Measurements from ENCODE around the gene OR52M1.
A peak's percentile ranks its signal among the peaks of the same experiment; 100 is the strongest.
"Not testable (repeated sequence)": the region's sequence is repeated elsewhere in the genome, so short reads cannot be mapped to it uniquely, and the experiment has no call there.

OR52M1 gene, protein sequence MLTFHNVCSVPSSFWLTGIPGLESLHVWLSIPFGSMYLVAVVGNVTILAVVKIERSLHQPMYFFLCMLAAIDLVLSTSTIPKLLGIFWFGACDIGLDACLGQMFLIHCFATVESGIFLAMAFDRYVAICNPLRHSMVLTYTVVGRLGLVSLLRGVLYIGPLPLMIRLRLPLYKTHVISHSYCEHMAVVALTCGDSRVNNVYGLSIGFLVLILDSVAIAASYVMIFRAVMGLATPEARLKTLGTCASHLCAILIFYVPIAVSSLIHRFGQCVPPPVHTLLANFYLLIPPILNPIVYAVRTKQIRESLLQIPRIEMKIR

DNA sequence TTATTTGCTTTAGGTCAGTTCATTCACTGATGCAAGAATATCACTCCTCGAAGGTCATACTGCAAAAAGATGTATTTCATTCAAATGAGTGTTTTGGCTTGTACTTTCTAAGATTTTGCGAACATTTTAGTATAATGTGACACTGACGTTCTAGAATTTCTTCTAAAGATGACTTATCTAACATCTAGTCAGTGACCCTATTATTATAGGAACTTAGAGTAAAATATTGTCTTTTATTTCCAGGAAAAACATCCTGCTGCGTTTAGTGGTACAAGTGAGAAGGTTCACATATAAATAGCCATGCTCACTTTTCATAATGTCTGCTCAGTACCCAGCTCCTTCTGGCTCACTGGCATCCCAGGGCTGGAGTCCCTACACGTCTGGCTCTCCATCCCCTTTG is at the start of gene OR52M1:
Gene OR52M1 (plus strand): TSS at position 301 of the 400 bp plus-strand sequence. CDS start 0 bp downstream, at position 301.
- DNase-seq (ENCODE audit: low spot score), result no peak

DNA sequence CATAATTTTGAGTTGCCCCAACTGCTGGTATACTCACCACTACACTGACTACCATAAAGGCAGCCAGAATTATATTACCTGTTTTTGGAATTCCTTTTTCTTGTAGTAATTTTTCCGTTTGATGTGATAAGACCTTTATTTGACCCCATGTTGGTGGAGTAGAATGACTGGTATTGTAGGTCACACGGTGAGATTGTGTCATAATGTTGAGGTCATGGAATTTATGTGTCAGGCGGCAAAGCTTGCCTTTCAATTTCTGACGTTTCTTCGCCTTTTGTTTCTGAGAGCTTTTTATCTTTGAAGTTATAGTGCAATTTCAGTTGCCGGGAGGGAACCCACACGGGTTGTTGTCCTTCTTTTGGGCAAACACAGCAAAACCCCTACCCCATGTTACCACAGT is 49.5 kb upstream of the OR52M1 start:
- DNase-seq (ENCODE audit: low spot score), result peak; percentile 17

DNA sequence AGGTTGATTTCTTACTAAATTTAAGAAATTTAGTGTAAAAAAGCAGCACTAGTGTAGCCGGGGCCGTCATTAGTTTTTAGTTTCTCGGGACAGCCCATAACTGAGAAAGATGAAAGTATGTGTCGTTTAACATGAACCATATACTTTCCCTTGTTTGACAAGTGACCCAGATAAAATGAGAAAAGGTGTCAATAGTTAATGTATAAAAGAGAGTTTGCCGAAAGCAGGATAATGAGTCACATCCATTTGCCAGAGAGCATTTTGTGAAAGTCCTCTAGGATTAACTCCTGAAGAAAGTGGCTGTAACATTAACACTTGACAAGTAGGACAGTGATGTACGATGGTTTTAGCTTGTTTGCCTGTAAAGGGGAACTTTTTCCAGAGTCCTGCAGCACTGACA is 49.0 kb upstream of the OR52M1 start:
- DNase-seq (ENCODE audit: low spot score), result no peak

DNA sequence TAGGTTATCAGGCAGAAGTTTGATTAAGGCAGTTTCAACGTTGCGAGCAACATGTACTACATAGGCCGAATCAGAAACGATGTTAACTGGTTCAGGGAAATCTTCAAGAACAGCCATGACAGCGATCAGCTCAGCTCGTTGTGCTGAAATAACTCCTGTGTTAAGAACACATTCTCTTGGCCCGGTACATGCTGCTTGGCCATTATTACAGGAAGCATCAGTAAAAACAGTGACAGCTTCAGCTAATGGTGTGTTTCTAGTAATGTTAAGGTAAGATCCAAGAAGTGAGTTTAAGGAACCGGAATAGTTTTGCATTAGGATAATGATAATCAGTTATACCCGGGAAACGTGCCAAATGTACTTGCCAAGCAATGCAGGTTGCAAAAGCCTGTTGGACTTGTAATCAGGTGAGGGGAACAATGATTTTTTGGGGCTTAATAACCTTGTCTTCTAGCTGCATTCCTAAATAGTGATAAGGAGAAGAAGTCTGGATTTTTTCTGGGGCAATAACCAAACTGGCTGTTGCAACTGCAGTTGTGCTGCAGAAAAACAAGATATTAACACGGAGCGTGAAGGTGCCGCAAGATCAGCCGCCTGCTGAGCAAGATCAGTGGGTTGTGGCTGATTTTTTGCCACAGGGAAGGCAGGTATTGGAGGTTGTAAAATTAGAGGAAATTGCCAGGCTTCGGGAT is 48.3 kb upstream of the OR52M1 start:
- no peak for DNase-seq (ENCODE audit: low spot score)

DNA sequence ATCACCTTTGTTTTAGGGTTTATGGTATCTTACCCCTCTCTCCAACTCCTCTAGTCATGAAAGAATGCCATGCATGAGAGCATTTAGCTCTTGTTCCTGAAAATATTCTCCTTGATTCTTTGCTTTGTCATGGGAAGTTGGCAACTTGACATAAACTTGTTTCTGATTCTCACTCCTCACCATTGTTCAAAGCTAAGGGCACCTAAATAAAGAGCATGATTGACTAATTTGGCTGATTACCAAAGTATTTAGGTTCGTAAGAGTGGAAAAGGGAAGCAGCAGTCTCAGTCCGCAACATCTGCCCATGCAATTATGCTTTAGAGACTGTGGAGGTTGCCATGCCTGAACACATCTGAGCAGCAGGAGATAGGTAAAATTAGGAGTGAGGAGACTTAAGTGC is 36.1 kb upstream of the OR52M1 start:
- DNase-seq (ENCODE audit: low spot score), result no peak

DNA sequence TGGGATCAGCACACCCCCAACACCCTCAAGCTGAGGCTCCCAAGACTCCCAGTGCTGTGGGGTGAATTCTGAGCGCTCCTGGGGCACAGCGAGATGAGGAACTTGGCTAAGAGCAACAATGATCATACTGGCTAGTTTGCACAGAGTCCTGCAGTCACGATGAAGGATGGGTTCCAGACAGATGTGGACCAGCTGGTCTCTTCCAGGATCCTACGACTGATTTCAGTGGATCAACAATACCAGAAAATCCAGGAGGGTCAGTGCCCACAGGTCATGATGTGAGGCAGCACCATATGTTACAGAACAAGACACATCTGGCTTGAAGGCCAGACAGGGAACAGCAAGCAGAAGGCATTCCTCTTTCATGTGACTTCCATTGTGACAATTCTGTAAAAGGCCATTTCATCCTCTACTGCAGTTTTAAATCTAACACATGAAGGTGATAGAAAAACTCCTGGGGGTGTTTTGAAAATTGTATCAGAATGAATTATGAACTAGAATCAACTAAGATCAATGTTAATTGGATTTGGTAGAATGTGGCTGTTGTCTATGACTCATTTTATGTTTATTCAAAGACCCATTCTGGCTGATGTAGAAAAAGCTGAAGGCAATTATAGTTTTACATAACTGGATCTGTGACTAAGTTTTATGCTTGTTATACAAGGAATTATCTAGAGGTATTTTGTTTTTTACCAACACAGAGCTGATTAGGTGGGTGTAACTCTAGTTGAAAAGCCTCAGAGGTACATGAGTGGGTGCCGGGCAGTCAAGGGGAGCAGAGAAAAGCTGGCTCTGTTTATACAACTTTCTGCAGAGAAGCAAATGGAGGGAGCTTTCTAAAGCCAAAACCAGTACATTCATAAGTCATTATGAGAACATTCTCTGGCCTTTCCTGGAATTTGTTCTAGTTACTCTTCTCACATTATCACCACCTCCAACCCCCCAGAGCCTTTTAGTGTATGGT is 33.4 kb upstream of the OR52M1 start:
- DNase-seq (ENCODE audit: low spot score), result no peak

DNA sequence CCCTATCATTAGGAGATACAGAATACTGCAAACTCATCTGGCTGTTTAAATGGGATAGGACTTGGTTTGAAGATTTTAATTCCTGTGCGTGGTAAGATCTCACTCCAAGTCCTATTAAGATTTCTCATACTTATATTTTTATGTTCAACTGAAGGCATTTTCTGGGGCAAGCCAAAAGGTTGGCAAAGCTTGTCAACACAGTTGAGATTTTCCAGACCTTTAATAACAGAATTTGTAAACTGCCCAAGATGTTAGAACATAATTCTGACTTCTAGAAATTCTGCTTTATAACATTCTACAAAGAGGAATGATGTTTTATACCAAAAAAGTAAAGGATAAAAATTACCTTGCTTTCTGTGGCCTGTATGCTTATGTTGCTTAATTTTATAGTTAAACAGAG is 30.8 kb upstream of the OR52M1 start:
- DNase-seq (ENCODE audit: low spot score), result no peak

DNA sequence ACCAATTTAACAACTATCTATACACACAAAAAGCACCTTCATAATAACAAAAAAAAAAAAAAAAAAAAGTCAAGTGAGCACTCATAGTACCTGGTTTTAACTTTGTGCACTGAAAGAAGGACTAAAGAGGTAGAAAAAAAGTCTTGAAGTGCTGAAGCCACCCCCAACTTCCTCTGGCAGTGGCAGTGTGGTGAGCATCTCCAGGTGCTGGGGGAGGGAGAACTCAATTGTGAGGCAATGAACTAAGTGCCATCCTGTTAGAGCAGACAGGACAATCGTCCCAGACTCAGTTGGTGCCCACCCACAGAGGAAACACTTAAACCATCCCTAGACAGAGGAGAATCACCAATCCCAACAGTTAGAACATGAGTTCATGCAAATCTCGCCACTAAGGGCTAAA is 22.7 kb upstream of the OR52M1 start:
- no peak for DNase-seq (ENCODE audit: low spot score)

DNA sequence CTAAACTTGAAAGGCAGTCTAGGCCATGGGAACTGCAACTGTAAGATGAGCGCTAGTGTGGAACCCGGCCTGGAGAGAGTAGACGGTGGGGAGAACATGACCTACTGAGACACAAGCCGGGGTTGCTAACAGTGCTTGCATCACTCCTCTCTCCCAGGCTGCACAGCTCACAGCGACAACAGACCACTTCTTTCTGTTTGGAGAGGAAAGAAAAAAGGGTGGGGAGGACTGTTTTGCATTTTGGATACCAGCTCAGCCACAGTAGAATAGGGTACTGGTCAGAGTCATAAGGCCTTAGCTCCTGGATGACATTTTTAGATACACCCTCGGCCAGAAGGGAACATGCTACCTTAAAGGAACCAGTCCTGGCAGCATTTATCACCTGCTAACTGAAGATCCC is 22.2 kb upstream of the OR52M1 start:
- no peak for DNase-seq (ENCODE audit: low spot score)

DNA sequence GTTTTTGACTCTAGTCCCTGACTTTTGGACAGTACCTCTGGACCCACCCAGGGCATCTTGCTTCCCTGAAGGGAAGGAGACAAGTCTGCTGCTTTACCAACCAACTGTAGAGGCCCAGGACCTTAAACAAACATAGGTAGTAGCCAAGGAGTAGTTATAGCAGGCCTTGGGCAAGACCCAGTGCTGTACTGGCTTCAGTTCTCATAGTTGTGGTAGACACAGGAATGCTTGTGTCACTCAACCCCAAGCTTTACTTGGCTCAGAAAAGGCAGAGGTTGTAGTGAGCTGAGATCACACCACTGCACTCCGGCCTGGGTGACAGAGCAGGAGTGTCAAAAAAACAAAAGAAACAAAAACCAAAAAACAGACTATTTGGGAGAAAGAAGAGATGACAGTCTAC is 21.3 kb upstream of the OR52M1 start:
- DNase-seq (ENCODE audit: low spot score), result no peak

DNA sequence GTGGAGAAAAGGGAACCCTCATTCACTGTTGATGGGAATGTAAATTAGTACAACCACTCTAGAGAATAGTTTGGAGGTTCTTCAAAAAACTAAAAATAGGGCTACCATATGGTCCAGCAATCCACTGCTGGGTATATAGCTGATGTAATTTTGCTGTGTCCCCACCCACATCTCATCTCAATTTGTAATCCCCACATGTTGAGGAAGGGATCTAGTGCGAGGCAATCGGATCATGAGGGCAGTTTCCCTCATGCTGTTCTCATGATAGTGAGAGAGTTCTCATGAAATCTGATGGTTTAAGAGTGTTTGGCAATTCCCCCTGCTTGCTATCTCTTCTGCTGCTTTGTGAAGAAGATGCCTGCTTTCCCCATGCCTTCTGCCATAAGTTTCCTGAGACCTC is 17.1 kb upstream of the OR52M1 start:
- no peak for DNase-seq (ENCODE audit: low spot score)

DNA sequence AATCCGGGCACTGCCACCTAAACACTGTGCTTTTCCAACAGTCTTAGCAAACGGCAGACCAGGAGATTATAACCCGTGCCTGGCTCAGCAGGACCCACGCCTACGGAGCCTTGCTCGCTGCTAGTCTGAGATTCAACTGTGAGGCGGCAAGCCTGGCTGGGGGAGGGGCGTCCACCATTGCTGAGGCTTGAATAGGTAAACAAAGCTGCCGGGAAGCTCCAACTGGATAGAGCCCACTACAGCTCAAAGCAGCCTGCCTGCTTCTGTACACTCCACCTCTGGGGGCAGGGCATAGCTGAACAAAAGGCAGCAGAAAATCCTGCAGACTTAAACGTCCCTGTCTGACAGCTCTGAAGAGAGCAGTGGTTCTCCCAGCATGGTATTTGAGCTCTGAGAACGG is 13.3 kb upstream of the OR52M1 start:
- not testable (repeated sequence) for DNase-seq (ENCODE audit: low spot score)

DNA sequence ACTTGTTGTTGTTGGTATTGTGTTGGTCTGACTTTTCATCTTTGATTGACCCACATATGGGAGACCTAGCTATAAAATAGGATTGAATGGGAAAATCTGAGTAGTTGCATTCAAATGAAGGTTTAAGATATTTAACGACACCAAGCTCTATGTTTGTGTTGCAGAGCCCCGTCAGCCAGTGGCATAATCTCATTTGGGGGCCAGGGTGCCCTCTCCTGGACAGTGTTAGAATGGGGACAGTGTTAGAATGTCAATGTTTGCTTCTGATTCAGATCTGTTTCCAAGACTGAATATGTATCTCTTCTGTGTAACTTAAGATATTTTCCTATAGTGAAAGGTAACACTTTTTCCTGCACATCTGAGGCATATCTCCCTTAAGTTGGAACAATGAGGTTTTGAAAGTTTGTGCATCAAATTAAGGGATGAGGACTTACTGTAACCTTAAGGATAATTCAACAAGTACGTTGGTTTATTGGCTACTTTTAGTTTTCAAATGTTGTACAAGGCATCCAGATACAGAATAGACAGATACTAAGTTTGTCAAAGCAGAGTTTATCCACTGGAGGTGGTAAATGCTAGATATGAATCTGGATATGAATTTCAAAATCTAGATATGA is 5.3 kb upstream of the OR52M1 start:
- DNase-seq (ENCODE audit: low spot score), result peak; percentile 59

DNA sequence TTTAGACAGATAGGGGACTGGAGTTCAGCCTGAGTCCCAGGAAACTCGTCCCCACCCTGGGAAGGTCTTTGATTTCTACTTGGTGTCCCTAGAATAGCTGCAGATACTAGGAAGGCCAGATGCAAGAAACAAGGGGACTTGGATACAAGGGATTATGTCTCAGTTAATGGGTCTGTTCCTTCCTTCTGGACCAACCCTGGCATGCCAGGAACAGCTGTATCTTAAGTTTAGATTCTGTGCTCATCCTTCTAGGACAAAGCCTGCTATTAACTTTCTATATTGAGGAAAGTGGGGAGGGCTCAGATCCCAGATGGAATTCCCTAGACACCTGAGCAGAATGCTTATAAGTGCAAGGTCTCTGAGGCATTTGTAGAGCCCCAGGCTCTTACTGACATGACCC is 3.9 kb upstream of the OR52M1 start:
- no peak for DNase-seq (ENCODE audit: low spot score)

DNA sequence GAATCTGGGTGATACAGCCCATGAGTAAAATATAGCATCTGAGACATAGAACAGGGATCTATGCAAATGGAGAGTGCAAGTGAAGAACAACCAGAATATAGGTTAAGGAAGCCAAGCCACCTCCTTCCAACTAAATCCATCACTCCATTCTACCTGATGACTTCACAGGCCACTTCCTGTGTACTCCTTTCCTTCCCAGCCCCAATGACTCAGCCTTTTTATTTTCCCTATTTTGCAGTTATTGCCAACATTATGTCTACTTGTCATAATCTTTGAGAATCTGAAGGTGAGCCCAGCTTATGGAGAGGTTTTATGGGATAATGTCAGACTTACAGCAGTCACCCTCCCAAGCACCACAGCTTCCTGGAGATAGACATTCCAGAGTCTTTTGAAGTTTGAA is 1.4 kb upstream of the OR52M1 start:
- DNase-seq (ENCODE audit: low spot score), result no peak

DNA sequence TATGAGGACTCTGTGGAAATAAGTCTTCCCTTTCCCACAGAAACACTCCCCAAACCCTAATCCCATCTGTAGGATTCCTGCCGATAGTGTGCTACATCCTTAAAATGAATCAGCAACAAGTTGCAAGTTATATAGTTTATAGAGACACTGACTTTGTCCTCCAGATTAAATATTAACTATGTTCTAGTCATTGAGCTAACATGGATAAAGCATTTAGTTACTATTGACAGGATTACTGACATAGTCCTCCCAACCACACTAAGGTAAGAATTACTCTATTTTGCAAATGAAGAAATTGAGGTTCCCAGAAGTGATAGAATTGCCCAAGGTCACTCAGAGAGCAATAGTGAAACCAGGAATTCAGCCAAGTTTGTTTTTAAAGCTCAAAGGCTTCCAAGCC is 1.9 kb downstream of the OR52M1 start:
- DNase-seq (ENCODE audit: low spot score), result no peak

DNA sequence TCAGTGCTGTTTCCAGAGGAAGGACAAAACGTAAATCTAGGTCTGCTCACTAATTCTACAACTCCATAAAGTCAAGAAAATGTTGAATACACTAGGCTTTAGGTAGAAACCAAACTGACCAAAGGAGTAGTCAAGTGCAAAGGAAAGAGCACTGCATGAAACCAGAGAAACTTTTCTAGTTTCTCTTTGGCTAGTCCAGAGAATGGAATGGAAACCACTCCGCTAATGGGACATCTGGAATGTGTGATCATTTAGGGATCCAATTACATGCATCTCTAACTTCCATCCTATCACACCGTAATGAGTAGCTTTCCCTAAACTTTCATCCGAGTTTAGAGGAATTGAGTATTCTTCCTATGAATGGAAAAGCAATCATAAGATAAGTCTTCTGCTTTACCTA is 2.4 kb downstream of the OR52M1 start:
- no peak for DNase-seq (ENCODE audit: low spot score)

DNA sequence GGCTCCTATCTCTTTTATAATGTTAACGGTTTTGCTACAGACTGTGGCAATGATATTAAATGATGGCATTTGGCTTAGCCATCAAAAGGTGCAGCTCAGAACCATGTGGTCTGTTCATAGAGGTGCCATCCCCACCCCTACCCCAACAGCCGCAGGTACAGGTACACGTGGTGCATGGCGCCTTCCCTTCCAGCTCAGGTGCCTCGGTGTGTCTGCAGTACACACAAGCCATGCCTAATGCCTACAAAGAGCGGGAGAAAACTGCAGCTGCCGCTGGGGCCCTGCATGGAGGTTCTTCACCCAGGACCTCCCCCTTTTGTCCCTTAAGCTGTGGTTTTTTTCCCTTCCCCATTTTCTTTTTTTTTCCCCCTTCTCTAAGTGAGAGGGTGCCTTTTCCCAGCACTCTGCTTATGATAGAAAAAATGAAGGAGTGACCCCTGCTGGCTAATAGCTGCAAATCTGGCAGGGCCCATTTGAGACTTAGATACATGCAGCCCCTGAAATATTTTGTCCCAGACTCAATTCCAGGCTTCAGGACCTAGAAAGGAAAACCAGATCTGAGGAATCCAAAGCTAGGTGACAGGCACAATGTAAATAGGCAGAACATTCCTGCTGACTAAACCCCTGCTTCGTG is 6.5 kb downstream of the OR52M1 start:
- DNase-seq (ENCODE audit: low spot score), result no peak

DNA sequence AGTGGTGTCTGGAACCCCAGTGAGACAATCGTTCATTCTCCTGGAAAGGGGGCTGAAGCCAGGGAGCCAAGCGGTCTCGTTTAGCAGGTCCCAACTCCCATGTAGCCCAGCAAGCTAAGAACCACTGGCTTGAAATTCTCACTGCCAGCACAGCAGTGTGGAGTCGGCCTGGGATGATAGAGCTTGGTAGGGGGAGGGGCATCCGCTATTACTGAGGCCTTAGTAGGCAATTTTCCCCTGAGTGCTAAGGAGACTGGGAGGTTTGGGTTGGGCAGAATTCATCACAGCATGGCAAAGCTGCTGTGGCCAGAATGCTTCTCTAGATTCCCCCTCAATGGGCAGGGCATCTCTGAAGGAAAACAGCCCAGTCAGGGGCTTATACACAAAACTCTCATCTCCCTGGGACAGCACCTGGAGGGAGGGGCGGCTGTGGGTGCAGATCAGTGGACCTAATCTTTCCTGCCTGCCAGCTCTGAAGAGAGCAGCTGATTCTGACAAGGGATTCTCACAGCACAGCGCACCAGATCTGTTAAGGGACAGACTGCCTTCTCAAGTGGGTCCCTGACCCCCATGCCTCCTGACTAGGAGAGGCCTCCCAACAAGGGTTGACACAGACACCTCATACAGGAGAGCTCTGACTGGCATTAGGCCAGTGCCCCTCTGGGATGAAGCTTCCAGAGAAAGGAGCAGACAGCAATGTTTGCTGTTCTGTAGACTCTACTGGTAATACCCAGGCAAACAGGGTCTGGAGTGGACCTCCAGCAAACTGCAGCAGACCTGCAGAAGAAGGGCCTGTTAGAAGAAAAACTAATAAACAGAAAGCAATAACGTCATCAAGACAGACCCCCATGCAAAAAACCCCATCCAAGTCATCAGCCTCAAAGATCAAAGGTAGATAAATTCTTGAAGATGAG is 14.8 kb downstream of the OR52M1 start:
- DNase-seq (ENCODE audit: low spot score), result no peak

DNA sequence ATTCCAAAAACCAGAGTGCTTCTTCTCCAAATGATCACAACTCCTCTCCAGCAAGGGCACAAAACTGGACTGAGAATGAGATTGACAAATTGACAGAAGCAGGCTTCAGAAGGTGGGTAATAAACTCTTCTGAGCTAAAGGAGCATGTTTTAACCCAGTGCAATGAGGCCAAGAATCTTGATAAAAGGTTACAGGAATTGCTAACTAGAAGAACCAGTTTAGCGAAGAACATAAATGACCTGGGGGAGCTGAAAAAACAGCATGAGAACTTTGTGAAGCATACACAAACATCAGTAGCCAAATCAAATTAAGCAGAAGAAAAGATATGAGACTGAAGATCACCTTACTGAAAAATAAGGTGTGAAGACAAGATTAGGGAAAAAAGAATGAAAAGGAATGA is 15.5 kb downstream of the OR52M1 start:
- no peak for DNase-seq (ENCODE audit: low spot score)

DNA sequence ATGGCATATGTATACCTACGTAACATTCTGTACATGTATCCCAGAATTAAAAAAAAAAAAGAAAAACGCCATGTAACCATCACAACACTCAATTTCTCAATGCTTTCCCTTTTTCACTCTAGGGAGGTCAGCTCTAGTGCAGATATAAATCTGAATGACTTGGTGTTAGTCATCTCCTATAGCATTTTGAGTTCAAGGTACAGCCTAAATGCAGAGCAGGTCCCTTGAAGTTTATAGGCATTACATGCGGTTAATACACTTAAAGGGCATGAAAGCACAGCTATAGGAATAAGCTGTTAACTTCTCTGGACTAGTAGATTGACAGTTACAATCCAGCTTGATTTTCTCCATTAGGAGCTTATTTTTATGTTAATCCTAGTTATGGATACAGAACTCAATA is 20.4 kb downstream of the OR52M1 start:
- DNase-seq (ENCODE audit: low spot score), result no peak

All from COLO829 (cell line).